T1000 (cell line): ENCODE measurements around the gene CCL16.
"Not testable (repeated sequence)": the region's sequence is repeated elsewhere in the genome, so short reads cannot be mapped to it uniquely, and the experiment has no call there.

Source experiments
- DNase-seq: peaks from one replicate; lab custom pipeline; 2025; ENCODE audit warnings: mixed read lengths; lab: John Stamatoyannopoulos, UW

Gene CCL16

GRCh38 chr17:35984140-35984539 is 2.8 kb upstream of the CCL16 start:
- DNase-seq, result no peak

GRCh38 chr17:35982409-35983191 is 1.3 kb upstream of the CCL16 start:
- no peak for DNase-seq

GRCh38 chr17:35981908-35982330 is 622 bp upstream of the CCL16 start:
- DNase-seq, result no peak

GRCh38 chr17:35978346-35978745 is 3.0 kb downstream of the CCL16 start:
- DNase-seq, result no peak

GRCh38 chr17:35977509-35977908 is 3.8 kb downstream of the CCL16 start:
- DNase-seq, result no peak

- no peak for DNase-seq
Measured at GRCh38 chr17:35973333-35974260, 7.7 kb downstream of the CCL16 start.

- no peak for DNase-seq
Measured at GRCh38 chr17:35972945-35973332, 8.4 kb downstream of the CCL16 start.

GRCh38 chr17:35972535-35972934 is 8.8 kb downstream of the CCL16 start:
- DNase-seq, result no peak

- no peak for DNase-seq
Measured at GRCh38 chr17:35972066-35972465, 9.2 kb downstream of the CCL16 start.

- no peak for DNase-seq
Measured at GRCh38 chr17:35969558-35970380, 11.5 kb downstream of the CCL16 start.

GRCh38 chr17:35968520-35969054 is 12.7 kb downstream of the CCL16 start:
- no peak for DNase-seq

GRCh38 chr17:35965272-35965671 is 16.0 kb downstream of the CCL16 start:
- no peak for DNase-seq

GRCh38 chr17:35963663-35964062 is 17.6 kb downstream of the CCL16 start:
- DNase-seq, result no peak

- no peak for DNase-seq
Measured at GRCh38 chr17:35953720-35954119, 27.6 kb downstream of the CCL16 start.

- DNase-seq, result no peak
Measured at GRCh38 chr17:35949401-35949800, 31.9 kb downstream of the CCL16 start.

- no peak for DNase-seq
Measured at GRCh38 chr17:35948092-35948491, 33.2 kb downstream of the CCL16 start.

- no peak for DNase-seq
Measured at GRCh38 chr17:35947156-35947585, 34.1 kb downstream of the CCL16 start.

- no peak for DNase-seq
Measured at GRCh38 chr17:35944151-35944550, 37.1 kb downstream of the CCL16 start.

GRCh38 chr17:35943537-35943936 is 37.8 kb downstream of the CCL16 start, which contains the start of gene LYZL6:
TSS of gene LYZL6 (minus strand) at chr17:35943713. CDS start at chr17:35939356, 4,357 bp downstream.
- DNase-seq, result no peak

GRCh38 chr17:35942588-35943186 is 38.6 kb downstream of the CCL16 start:
- DNase-seq, result no peak

- DNase-seq, result not testable (repeated sequence)
Measured at GRCh38 chr17:35938492-35938891, 42.8 kb downstream of the CCL16 start.
